ENCODE results near the gene AFF3. TPM values are rescaled to one million over a fixed set of nuclear protein-coding genes. Genes with fewer than 3 reads are reported as not detected.
A peak's percentile ranks its signal among the peaks of the same experiment; 100 is the strongest.

AFF3 gene
- total and polyA plus RNA-seq, 2 of the 4 experiments (the other 2 are of a cell fraction): 12.9 to 14.3 TPM

DNA sequence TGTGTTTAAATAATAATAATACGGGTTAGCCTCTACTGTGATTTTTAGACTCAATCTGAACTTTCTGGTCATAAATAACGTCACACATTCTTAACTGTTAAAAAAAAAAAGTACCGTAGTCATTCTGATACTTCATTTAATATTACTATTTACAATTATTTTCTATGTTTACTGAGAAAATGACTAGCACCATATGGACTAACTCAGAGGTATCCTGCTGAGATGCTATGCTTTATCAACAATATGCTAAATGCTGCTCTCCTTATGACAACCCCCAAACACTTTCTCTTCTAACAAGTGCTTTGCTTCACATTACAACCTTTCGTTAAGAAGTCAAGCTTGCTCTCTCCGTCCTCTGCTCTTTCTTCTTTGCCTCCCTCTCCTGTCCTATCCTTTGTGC, 182.1 kb downstream of the AFF3 start:
- in situ Hi-C loops (cut with MboI; ENCODE audit: low sequenced_read_pairs): no loop called here
- no TSS peak for BruUV-seq (replicated peaks)

More for the DNA sequence above, 182.1 kb downstream of the AFF3 start:
- intact Hi-C loops (cut with micrococcal nuclease) (no loop called here), dilution Hi-C loops (cut with HindIII; ENCODE audit: low sequenced_read_pairs, unreplicated experiment) (no loop called here)
- peak overlapping the region; percentile 8 to 67; a peak in 3 of 4 replicates for H4K8ac ChIP-seq (ENCODE audit: low read depth in 2 of 2, low read length in 2 of 2)
- H2BK20ac ChIP-seq (ENCODE audit: low read depth, low read length): peak overlapping the region; percentile 63; the same call in 1 of the 2 replicates
- peak overlapping the region; percentile 85 for H3K14ac ChIP-seq (replicated peaks; ENCODE audit: low read depth, low read length)
- peak overlapping the region; percentile 94 for H4K5ac ChIP-seq (ENCODE audit: low read depth, low read length)
- H2BK15ac ChIP-seq (ENCODE audit: low read depth, low read length): peak overlapping the region; percentile 59; the same call in 1 of the 3 replicates
- peak overlapping the region; percentile 83 for H3K4me2 ChIP-seq (ENCODE audit: low read depth, low read length)
- no CpG with 5 or more reads among the region's 5 CpGs for WGBS, 2 experiments (ENCODE audit: extremely low coverage in 2 of 2, insufficient read length in 1 of 2)
- H2AFZ ChIP-seq (replicated peaks; ENCODE audit: low read length, poor library complexity): peak overlapping the region; percentile 77
- peak overlapping the region; percentile 63 for H3K9ac ChIP-seq (ENCODE audit: low read depth, low read length)
- H3K18ac ChIP-seq (ENCODE audit: low read depth, low read length): peak overlapping the region; percentile 85
- H3K4me3 ChIP-seq (ENCODE audit: insufficient read depth, low read depth, low read length): no peak overlapping the region
- H2AK9ac ChIP-seq (replicated peaks; ENCODE audit: low read depth, low read length, poor library complexity): no peak overlapping the region
- ChIA-PET CTCF (interaction anchor here (1.0 kb wide), 1 partner anchor 36 kb away, joined by 3 read pairs; no protein-coding TSS in a partner anchor), POLR2A (ENCODE audit: unreplicated experiment) (no interaction called here)
- H3K9me1 ChIP-seq (ENCODE audit: insufficient read depth, low read length): peaks cover 16% of the 10 kb centered on the region
- H3K27me3 ChIP-seq (ENCODE audit: control insufficient read depth, insufficient read depth, low read length): no peaks in the 10 kb centered on the region
- H3K56ac ChIP-seq (ENCODE audit: extremely low read depth, insufficient read depth, low read length): 0 out of 2 replicates have a peak overlapping the region, but pooled peaks have one; percentile 44
- TF ChIP-seq RAD21 (IDR thresholded peaks at IDR 0.05; ENCODE audit: low read length): no peak
- TF ChIP-seq, protein P1, sequence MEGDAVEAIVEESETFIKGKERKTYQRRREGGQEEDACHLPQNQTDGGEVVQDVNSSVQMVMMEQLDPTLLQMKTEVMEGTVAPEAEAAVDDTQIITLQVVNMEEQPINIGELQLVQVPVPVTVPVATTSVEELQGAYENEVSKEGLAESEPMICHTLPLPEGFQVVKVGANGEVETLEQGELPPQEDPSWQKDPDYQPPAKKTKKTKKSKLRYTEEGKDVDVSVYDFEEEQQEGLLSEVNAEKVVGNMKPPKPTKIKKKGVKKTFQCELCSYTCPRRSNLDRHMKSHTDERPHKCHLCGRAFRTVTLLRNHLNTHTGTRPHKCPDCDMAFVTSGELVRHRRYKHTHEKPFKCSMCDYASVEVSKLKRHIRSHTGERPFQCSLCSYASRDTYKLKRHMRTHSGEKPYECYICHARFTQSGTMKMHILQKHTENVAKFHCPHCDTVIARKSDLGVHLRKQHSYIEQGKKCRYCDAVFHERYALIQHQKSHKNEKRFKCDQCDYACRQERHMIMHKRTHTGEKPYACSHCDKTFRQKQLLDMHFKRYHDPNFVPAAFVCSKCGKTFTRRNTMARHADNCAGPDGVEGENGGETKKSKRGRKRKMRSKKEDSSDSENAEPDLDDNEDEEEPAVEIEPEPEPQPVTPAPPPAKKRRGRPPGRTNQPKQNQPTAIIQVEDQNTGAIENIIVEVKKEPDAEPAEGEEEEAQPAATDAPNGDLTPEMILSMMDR (conservative IDR thresholded peaks at IDR 0.05; ENCODE audit: low read depth, low read length): no peak
- no peak for TF ChIP-seq NFE2L2 (IDR thresholded peaks at IDR 0.05; ENCODE audit: low read depth, low read length)
- TF ChIP-seq CEBPB (IDR thresholded peaks at IDR 0.05; ENCODE audit: low read depth, low read length): no peak
- TF ChIP-seq POLR2A (IDR thresholded peaks at IDR 0.05; ENCODE audit: low read depth, low read length): no peak
- no peak for TF ChIP-seq RCOR1 (IDR thresholded peaks at IDR 0.05; ENCODE audit: insufficient replicate concordance, low read length)
- no peak for TF ChIP-seq RFX5 (IDR thresholded peaks at IDR 0.05; ENCODE audit: low read depth, low read length)
- no peak for TF ChIP-seq SMC3 (IDR thresholded peaks at IDR 0.05; ENCODE audit: low read depth, low read length)
- no peak for TF ChIP-seq FOS (IDR thresholded peaks at IDR 0.05; ENCODE audit: low read depth, low read length)
- TF ChIP-seq MAFK (IDR thresholded peaks at IDR 0.05; ENCODE audit: low read depth, low read length): no peak
- TF ChIP-seq, protein P2, sequence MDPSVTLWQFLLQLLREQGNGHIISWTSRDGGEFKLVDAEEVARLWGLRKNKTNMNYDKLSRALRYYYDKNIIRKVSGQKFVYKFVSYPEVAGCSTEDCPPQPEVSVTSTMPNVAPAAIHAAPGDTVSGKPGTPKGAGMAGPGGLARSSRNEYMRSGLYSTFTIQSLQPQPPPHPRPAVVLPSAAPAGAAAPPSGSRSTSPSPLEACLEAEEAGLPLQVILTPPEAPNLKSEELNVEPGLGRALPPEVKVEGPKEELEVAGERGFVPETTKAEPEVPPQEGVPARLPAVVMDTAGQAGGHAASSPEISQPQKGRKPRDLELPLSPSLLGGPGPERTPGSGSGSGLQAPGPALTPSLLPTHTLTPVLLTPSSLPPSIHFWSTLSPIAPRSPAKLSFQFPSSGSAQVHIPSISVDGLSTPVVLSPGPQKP (IDR thresholded peaks at IDR 0.05; ENCODE audit: borderline replicate concordance, low read depth, low read length): no peak
- TF ChIP-seq, protein P3, sequence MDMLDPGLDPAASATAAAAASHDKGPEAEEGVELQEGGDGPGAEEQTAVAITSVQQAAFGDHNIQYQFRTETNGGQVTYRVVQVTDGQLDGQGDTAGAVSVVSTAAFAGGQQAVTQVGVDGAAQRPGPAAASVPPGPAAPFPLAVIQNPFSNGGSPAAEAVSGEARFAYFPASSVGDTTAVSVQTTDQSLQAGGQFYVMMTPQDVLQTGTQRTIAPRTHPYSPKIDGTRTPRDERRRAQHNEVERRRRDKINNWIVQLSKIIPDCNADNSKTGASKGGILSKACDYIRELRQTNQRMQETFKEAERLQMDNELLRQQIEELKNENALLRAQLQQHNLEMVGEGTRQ (IDR thresholded peaks at IDR 0.05; ENCODE audit: low read depth, low read length): no peak
- no peak for TF ChIP-seq MAZ (IDR thresholded peaks at IDR 0.05; ENCODE audit: borderline replicate concordance, low read depth, low read length)
- peak overlapping the region; percentile 97; the same call in 1 of the 2 replicates for H3K27ac ChIP-seq (ENCODE audit: insufficient read depth, low read length)
- H3K4me1 ChIP-seq (ENCODE audit: control insufficient read depth, insufficient read depth, low read length): peaks cover 17% of the 10 kb centered on the region
- peak; percentile 65 for ATAC-seq (ENCODE audit: low read depth)
- peaks cover 15 to 39% of the 10 kb centered on the region in 2 experiments for H3K79me1 ChIP-seq (ENCODE audit: low read depth in 1 of 2, low read length in 2 of 2)
- H2BK120ac ChIP-seq (ENCODE audit: low read depth, low read length): peak overlapping the region; percentile 85
- H3K36me3 ChIP-seq (ENCODE audit: control insufficient read depth, insufficient read depth, low read length): peaks cover 3% of the 10 kb centered on the region
- no peaks in the 10 kb centered on the region for H4K20me1 ChIP-seq (ENCODE audit: insufficient read depth, low read length)
- peak overlapping the region; percentile 68 for H4K91ac ChIP-seq (ENCODE audit: insufficient read depth, low read depth, low read length)
- H2AK5ac ChIP-seq (ENCODE audit: low read depth, low read length): peak overlapping the region; percentile 86
- H2BK5ac ChIP-seq (ENCODE audit: low read depth, low read length, poor library complexity, severe bottlenecking): peak overlapping the region; percentile 65
- H3K4ac ChIP-seq (ENCODE audit: low read depth, low read length): peak overlapping the region; percentile 89
- DNase-seq: peak; percentile 33
- H3K9me3 ChIP-seq (ENCODE audit: control insufficient read depth, insufficient read depth, low read length): no peaks in the 10 kb centered on the region
- H3K23ac ChIP-seq (ENCODE audit: low read depth, low read length): peak overlapping the region; percentile 65

All from IMR-90 (cell line).